ENCODE measurements around the gene XCR1. TPM values are rescaled to one million over a fixed set of nuclear protein-coding genes. Genes with fewer than 3 reads are reported as not detected.
A peak's percentile ranks its signal among the peaks of the same experiment; 100 is the strongest.

Gene XCR1
- total RNA-seq, 1 donor = not detected

- H4K20me1 ChIP-seq (ENCODE audit: insufficient read depth, low read length) = no peaks in the 10 kb centered on the region
- H2AFZ ChIP-seq (ENCODE audit: low read length) = peak within 1 kb of the TSS; percentile 97
- peak within 1 kb of the TSS; percentile 83 for H3K27ac ChIP-seq (ENCODE audit: low read depth, low read length)
- H3K79me2 ChIP-seq (ENCODE audit: insufficient read depth, low read length) = peaks cover 30% of the 10 kb centered on the region
- peaks cover 27% of the 10 kb centered on the region for H3K4me1 ChIP-seq (ENCODE audit: insufficient read depth, low read length)
- TF ChIP-seq CTCF (IDR thresholded peaks at IDR 0.05; ENCODE audit: extremely low read depth, low read depth, low read length) = no peak
- H3K27me3 ChIP-seq (ENCODE audit: insufficient read depth, low read length) = peaks cover 3% of the 10 kb centered on the region
- H3K4me3 ChIP-seq (ENCODE audit: insufficient read depth, low read length) = peak within 1 kb of the TSS; percentile 94
- H3K36me3 ChIP-seq (ENCODE audit: insufficient read depth, low read length) = no peaks in the 10 kb centered on the region
- H3K4me2 ChIP-seq (ENCODE audit: insufficient read depth, low read length) = peak within 1 kb of the TSS; percentile 89
- no peaks in the 10 kb centered on the region for H3K9me3 ChIP-seq (ENCODE audit: low read depth, low read length)
- peak; percentile 98 for DNase-seq (ENCODE audit: insufficient read length, low spot score, missing footprints)
Measured at GRCh38 chr3:45995236-45996192, 31.8 kb downstream of the XCR1 start, which contains the start of gene FYCO1. Gene FYCO1, minus strand, starts transcription at chr3:45995824. Its CDS starts 10,914 bp downstream, at chr3:45984910.

DNA sequence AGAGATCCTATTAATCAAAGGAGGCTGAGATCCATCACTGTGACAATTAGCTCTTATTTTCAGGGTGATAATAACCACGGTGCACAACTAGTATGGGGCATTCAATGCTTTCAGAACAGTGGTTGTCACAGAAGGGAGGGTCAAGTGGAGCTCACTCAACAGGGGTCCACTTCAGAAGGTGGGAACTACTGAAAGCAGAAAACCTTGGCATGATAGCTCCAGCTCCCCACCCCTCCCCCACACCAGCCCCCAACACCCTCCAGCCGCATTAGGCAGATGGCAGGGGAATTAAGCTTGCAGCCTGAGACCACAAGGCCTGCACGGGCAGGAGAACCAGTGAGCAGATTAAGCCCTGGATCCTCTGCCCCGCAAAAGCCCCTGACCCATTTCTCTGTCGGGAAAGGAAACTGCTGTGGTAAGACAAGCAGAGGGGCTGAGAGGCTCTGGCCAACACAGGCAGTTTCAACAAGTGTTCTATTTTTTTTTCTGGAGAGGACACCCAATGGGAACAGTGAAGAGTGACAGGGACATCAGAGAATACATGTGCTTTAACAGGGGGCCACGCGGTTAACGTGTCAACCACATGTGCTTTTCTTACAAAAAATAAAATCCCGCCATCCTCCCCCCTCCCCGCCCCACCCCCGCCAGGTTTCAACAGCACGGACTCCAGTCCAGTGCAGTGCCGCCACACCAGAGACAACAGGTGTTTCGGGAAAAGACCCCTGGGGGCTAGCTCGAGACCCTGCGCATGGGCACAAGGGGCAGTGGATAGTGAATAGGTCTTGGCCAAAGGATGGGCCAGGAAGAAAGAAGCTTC is 32.7 kb downstream of the XCR1 start:
- H3K79me2 ChIP-seq (ENCODE audit: insufficient read depth, low read length) = peaks cover 39% of the 10 kb centered on the region
- no peaks in the 10 kb centered on the region for H3K36me3 ChIP-seq (ENCODE audit: insufficient read depth, low read length)
- peak overlapping the region; percentile 83 for H3K27ac ChIP-seq (ENCODE audit: low read depth, low read length)
- H3K9me3 ChIP-seq (ENCODE audit: low read depth, low read length) = no peaks in the 10 kb centered on the region
- peak overlapping the region; percentile 97 for H2AFZ ChIP-seq (ENCODE audit: low read length)
- no peak for TF ChIP-seq CTCF (IDR thresholded peaks at IDR 0.05; ENCODE audit: extremely low read depth, low read depth, low read length)
- H3K4me2 ChIP-seq (ENCODE audit: insufficient read depth, low read length) = peak overlapping the region; percentile 89
- DNase-seq (ENCODE audit: insufficient read length, low spot score, missing footprints) = no peak
- no peaks in the 10 kb centered on the region for H4K20me1 ChIP-seq (ENCODE audit: insufficient read depth, low read length)
- H3K4me1 ChIP-seq (ENCODE audit: insufficient read depth, low read length) = peaks cover 30% of the 10 kb centered on the region
- peak overlapping the region; percentile 94 for H3K4me3 ChIP-seq (ENCODE audit: insufficient read depth, low read length)
- H3K27me3 ChIP-seq (ENCODE audit: insufficient read depth, low read length) = peaks cover 3% of the 10 kb centered on the region

DNA sequence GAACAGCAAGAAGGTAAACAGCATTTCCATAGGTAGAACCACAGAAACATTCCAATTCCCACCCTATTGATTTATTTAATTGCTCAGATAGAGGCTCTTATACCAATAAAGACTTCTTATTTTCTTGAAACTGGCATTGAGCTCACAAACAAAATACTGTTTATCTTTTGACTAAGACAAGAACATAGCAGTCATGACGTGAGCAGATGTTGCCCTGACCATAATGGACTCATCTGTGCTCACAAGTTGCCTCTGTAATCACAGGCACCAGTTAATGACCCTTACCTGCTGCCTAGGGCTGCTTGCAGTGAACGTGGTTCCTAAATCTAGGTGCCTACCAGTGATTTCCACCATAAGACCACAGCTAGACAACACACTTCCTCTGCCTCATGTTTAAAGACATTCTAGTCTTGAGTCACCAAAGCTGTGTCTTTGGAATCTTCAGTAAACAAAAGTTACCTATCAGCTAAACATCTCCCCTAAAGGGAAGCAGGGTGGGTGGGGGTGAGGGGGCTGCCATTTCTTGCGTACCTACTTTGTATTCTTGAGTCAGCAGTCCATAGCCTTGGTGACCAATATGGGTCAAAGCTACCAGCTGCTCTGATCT is 33.8 kb downstream of the XCR1 start:
- Histone ChIP-seq H3K4me3 (ENCODE audit: insufficient read depth, low read length) (no peak overlapping the region), H3K36me3 (ENCODE audit: insufficient read depth, low read length) (no peaks in the 10 kb centered on the region), H2AFZ (ENCODE audit: low read length) (no peak overlapping the region), H3K79me2 (ENCODE audit: insufficient read depth, low read length) (peaks cover 41% of the 10 kb centered on the region), H3K27ac (ENCODE audit: low read depth, low read length) (peak overlapping the region; percentile 40), H3K27me3 (ENCODE audit: insufficient read depth, low read length) (peaks cover 3% of the 10 kb centered on the region), H3K4me1 (ENCODE audit: insufficient read depth, low read length) (peaks cover 41% of the 10 kb centered on the region), H3K4me2 (ENCODE audit: insufficient read depth, low read length) (no peak overlapping the region), H4K20me1 (ENCODE audit: insufficient read depth, low read length) (no peaks in the 10 kb centered on the region), H3K9me3 (ENCODE audit: low read depth, low read length) (no peaks in the 10 kb centered on the region)
- TF ChIP-seq CTCF (IDR thresholded peaks at IDR 0.05; ENCODE audit: extremely low read depth, low read depth, low read length) = no peak
- no peak for DNase-seq (ENCODE audit: insufficient read length, low spot score, missing footprints)
